GM12873 (cell line): ENCODE measurements around the gene PLS3.

Source experiments
- CTCF ChIP-seq: IDR thresholded peaks from 2 replicates; pipeline ENCODE4 v1.5.1; 2012; ENCODE audit warnings: low read depth, mild to moderate bottlenecking, moderate library complexity, low read length, control low read depth; ENCODE audit not compliant: insufficient read depth; ENCODE audit errors: missing control alignments

Gene PLS3

GRCh38 chrX:115573185-115573584 lies 12.2 kb downstream of the PLS3 start:
- TF ChIP-seq CTCF = no peak

- TF ChIP-seq CTCF = no peak
Observed at GRCh38 chrX:115576676-115577075, 15.7 kb downstream of the PLS3 start.

- no peak for TF ChIP-seq CTCF
Observed at GRCh38 chrX:115579327-115579726, 18.4 kb downstream of the PLS3 start.

GRCh38 chrX:115579786-115580294 lies 18.9 kb downstream of the PLS3 start:
- TF ChIP-seq CTCF = no peak

- TF ChIP-seq CTCF = no peak
Observed at GRCh38 chrX:115581759-115582615, 21.0 kb downstream of the PLS3 start.

- TF ChIP-seq CTCF = no peak
Observed at GRCh38 chrX:115582616-115583495, 21.9 kb downstream of the PLS3 start.

GRCh38 chrX:115583496-115584004 lies 22.6 kb downstream of the PLS3 start:
- no peak for TF ChIP-seq CTCF
